Measurements from ENCODE around the gene HMGXB3. TPM values are rescaled to one million over a fixed set of nuclear protein-coding genes. Genes with fewer than 3 reads are reported as not detected.

The HMGXB3 gene
- total RNA-seq, 2 donors from 2014 or later: 23.7 to 24.2 TPM

DNA sequence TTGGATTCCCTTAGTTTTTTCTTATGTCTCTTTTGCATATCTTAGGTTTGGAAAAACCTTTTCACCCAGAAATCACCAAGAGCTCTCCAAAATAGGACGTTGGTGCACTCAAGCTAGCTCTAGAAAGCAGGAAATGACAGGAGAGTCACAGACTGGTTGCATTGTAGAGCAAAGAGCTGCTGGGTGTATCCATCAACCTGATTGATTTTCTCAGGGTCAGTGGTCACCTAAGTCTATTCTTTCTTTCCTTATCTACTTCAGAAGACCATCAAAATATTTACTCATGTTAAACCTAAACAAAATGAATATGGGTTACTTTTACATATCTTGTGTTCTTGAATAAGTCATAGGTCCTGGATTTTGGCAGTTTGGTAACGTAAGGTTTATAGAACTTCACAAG, 25.1 kb upstream of the HMGXB3 start:
- DNase-seq (ENCODE audit: low spot score): no peak
- intact Hi-C loops (cut with DNase I): no loop called here

DNA sequence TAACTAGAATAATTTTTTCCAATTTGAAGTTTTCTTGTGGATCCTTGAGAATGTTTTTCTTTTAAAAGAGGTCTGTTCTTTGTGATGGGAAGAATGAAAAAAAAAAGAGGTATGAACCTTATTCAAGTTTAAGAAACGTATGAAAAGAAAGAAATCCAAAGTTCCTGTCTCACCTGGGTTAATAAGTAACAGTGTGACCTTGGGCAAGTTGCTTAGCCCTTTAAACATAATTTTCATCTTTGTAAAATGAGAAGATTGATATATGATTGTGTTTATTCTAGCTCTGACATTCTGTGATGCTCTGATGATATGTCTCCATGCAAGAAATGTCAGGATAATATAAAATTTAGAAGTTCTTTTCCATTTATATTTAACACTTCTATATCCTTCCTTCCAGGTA, 20.6 kb upstream of the HMGXB3 start:
- intact Hi-C loops (cut with DNase I): no loop called here
- DNase-seq (ENCODE audit: low spot score): no peak

DNA sequence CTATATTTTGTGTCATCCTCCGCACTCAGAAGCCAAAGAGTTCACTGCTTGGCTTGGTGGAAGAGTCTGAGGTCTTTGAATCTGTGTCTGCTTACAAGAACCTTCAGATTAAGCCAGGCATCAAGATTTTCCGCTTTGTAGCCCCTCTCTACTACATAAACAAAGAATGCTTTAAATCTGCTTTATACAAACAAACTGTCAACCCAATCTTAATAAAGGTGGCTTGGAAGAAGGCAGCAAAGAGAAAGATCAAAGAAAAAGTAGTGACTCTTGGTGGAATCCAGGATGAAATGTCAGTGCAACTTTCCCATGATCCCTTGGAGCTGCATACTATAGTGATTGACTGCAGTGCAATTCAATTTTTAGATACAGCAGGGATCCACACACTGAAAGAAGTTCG, 19.3 kb upstream of the HMGXB3 start:
- no peak for DNase-seq (ENCODE audit: low spot score)
- intact Hi-C loops (cut with DNase I): no loop called here

DNA sequence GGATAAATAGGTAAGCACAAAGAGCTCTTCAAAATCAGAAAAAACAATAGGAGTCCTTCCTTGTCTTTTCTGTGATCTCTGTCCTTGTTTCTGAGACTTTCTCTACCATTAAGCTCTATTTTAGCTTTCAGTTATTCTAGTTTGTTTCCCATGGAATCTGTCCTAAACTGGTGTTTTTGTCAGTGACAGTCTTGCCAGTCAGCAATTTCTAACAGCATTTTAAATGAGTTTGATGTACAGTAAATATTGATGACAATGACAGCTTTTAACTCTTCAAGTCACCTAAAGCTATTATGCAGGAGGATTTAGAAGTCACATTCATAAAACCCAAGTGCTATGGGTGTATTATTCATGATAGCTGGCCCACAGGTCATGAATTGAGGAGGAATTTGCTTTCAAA, 18.0 kb upstream of the HMGXB3 start:
- intact Hi-C loops (cut with DNase I): no loop called here
- no peak for DNase-seq (ENCODE audit: low spot score)

DNA sequence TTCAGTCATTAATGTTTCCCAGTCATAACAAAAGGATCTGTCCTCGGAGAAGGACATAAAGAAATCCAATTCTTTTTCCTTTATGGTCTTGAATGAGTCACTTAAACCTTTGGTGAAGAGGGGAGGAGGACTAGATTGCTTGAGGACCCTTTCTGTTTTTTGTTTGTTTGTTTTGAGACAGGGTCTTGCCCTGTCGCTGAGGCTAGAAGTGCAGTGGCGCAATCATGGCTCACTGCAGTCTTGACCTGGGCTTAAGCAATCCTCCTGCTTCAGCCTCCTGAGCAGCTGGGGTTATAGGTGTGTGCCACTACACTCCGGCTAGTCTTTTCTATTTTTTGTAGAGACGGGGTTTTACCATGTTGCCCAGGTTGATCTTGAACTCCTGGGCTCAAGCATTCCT, 12.4 kb upstream of the HMGXB3 start:
- intact Hi-C loops (cut with DNase I): loop anchor here in 1 of 2 donors (5.0 kb wide), 1 partner anchor 156 kb away; no protein-coding TSS in a partner anchor
- no peak for DNase-seq (ENCODE audit: low spot score)

DNA sequence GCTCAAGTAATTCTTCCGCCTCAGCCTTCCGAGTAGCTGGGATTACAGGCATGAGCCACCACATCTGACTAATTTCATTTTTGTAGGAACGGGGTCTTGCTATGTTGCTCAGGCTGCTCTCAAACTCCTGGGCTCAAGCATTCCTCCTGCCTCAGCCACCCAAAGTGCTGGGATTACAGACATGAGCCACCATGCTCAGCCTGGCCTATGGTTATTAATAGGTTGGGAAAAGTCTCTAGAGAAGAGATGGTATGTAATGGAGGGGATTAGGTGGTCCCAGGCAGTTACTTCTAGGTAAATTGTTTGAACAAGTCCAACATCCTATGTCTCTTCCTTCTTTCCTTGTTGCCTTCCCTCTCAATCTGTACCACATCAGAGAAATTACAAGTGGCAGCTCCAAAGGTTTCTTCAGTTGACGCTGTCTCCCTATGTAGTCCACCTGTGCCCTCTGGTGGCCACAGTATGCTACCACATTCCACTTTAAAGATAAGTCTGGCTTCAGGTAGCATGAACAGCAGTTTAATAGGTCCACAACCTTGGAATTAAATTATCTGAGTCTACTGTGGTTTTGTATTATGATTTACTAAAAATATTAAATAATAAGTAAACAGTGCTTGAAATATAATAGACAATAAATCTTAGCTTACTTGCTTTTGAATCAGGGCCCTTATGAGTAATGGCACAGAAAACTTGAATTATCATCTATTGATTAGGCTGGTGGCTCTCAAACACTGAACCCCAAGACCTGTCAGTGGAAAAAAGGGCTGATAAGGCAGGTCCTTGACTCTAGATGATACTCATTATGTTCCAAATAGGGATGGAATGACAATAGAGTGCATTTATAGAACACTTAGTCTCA, 9.8 kb upstream of the HMGXB3 start:
- intact Hi-C loops (cut with DNase I): loop anchor here in 1 of 2 donors (5.0 to 10.0 kb wide), 2 partner anchors 156 to 358 kb away; no protein-coding TSS in a partner anchor
- no peak for DNase-seq (ENCODE audit: low spot score)

DNA sequence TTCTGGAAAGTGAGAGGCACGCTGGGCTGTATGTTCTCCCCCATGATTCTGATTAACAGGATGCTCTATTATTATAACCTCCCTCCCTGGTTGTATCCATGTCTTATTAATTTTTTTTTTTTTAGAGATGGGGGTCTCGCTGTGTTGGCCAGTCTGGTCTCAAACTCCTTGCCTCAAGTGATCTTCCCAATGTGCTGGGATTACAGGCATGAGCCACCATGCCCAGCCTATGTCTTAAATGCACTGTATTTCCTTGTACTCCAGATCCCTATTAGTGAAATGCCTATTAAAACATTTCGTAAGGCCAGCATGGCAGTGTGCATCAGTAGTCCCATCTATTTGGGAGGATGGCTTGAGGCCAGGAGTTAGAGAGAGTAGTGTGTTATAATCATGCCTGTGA, 7.1 kb upstream of the HMGXB3 start:
- intact Hi-C loops (cut with DNase I): loop anchor here in 1 of 2 donors (5.0 to 10.0 kb wide), 2 partner anchors 159 to 361 kb away; no protein-coding TSS in a partner anchor
- DNase-seq (ENCODE audit: low spot score): no peak

DNA sequence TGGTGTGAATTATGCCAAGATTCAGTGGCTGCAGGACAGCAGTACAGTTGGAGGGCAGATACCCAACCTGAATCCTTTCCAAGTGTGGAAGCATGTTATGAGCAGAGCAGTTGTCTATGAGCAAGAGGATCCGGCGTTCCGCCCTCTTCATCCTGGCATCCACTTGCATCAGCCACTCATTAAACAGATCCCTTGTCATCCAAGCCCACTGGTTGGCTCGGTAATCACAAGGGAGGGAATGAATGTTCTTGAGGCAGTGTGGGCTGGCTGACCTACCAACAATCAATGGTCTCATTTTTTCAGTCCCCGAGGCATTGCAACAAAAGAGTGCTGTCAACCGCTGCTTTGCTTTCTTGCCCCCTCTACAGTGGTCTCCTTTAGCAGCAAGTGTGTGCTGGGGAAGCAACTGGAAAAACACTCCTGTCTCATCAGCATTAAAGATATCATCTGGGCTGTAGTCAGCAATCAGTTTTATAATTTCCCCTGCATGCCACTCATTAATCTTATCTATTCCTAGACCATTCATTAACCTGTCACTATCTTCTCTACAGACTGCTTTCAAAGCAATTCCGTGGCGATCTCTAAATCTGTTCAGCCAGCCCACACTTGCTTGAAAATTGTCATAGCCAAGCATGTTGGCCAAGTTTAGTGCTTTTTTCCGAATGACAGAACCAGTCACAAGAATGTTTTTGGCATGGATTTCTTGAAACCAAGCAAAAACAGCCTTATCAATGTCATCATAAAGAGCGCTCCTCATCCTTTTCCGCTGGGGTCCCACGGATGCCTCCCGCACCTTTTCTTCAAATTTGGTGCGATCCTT, 4.9 kb upstream of the HMGXB3 start:
- intact Hi-C loops (cut with DNase I): loop anchor here in 1 of 2 donors (10.0 kb wide), 1 partner anchor 161 kb away; no protein-coding TSS in a partner anchor
- no peak for DNase-seq (ENCODE audit: low spot score)

DNA sequence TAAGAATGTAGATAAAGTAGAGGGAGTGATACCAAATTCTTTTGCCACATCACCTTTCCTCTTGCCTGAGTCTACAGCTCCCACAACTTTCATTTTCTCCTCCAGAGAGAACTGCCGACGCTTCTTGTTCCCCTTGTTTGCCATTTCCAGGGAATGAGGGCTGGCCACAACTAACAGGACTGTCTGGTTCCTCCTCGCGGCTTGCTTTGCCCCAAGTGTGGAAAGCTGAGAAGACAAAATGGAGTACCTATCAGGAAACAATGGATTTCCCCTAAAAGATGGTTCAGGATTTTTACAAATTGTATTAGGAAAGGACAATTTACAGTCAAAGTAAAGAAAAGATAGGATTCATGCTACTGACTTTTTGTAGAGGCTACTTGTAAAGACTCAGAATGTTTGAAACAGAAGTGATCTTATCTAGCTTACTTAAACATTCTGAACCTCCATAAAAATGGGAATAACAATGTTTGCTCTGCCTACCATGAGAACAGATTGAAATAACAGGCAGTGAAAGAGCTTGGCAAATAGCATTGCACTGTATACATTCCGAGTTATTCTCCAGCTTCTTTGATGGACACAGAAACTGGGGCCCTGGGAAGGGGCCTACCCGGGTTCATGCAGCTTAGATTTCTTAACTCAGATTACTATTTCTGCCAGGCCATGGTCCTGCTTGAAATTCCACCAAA, 4.2 kb upstream of the HMGXB3 start:
- intact Hi-C loops (cut with DNase I): loop anchor here in 1 of 2 donors (10.0 kb wide), 1 partner anchor 162 kb away; no protein-coding TSS in a partner anchor
- DNase-seq (ENCODE audit: low spot score): no peak

DNA sequence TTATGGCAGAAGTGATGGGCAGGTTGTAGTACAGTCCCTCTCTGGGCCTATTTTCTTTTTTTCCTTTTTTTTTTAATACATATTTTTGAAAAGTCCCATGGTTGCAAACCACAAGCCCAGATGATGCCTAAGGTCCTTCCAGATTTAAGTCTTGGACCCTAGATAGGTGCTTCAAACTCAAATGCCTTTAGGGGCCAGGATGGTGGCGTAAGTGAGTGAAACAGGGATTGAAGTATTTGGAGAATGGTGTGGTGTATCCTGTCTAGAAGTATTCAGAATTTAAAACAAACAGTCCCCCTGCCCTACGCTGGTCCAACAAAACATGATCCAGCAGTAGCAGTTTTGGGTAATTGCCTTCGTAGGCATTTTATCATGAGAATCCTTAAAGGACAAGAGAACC, 2.3 kb upstream of the HMGXB3 start:
- intact Hi-C loops (cut with DNase I): loop anchor here in 1 of 2 donors (10.0 kb wide), 1 partner anchor 163 kb away; no protein-coding TSS in a partner anchor
- DNase-seq (ENCODE audit: low spot score): no peak

DNA sequence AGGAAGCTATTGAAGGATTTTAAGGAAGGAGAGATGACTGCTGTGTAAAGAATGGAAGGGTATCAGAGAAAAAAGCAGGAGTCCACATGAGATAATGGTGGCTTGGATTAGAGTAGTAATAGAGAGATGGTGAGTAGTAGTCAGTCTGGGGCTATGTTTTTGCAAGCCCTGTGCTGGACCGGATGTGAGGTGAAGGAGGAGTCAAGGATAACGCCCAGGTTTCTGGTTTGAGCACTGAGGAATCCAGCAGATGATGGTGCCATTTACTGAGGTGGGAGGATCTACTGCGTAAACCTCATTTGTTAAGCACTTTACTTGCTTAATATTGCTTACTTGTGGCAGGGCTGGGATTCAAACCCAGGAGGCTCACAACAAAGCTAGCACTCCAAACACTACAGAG, 1.2 kb upstream of the HMGXB3 start:
- DNase-seq (ENCODE audit: low spot score): no peak
- intact Hi-C loops (cut with DNase I): loop anchor here in 1 of 2 donors (10.0 kb wide), 1 partner anchor 165 kb away; no protein-coding TSS in a partner anchor

DNA sequence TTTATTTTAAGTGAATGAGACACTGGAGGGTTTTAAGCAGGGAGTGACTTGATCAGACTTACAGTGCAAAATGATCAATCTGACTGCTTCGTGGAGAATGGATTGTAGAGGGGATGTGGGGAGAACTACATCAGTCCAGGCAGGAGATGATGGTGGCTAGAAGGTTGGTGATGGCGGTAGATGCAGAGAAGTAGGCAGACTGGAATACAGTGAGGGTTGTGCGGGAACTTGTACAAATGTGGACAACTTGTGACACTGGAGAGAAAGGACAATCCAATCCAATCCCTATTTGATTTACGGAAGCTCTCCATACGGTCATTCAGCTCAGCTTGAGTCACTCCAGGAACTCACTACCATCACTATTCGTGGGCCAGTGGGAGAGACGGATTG, 678 bp upstream of the HMGXB3 start:
- DNase-seq (ENCODE audit: low spot score): no peak
- intact Hi-C loops (cut with DNase I): loop anchor here in 1 of 2 donors (10.0 kb wide), 1 partner anchor 165 kb away; no protein-coding TSS in a partner anchor

DNA sequence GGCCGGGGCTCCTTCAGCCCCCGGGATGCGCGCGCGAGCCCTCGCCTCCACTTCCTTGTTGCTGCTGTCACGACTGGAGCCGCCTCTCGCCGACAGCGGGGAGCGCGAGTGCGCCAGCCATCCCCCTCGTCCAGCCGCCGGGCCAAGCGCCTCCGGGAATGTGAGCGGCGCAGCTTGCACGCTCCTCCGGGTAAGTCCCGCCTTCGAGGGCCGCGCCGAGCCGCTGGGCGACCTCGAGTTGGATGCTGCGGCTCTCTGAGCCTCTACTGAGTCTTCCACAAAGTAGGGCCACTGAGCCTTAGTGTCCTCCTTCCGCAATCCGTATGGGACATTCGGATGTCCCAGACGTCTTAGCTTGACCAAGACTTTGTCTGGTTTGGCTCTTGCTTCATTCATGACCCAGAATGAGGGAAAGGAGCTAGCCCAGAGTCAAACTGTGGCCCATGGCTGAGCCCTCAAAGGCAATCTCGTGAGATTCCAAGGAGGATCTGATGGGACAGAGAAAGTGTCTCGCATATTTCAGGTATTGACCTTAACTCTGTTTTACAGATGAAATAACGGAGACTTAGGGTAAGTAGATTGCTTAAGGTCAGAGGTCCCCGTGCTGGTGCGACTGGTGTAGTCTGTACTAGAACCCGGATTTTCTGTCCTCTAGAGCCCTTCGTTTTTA, 586 bp downstream of the HMGXB3 start:
- intact Hi-C loops (cut with DNase I): no loop called here
- peak; percentile 92 for DNase-seq (ENCODE audit: low spot score)

DNA sequence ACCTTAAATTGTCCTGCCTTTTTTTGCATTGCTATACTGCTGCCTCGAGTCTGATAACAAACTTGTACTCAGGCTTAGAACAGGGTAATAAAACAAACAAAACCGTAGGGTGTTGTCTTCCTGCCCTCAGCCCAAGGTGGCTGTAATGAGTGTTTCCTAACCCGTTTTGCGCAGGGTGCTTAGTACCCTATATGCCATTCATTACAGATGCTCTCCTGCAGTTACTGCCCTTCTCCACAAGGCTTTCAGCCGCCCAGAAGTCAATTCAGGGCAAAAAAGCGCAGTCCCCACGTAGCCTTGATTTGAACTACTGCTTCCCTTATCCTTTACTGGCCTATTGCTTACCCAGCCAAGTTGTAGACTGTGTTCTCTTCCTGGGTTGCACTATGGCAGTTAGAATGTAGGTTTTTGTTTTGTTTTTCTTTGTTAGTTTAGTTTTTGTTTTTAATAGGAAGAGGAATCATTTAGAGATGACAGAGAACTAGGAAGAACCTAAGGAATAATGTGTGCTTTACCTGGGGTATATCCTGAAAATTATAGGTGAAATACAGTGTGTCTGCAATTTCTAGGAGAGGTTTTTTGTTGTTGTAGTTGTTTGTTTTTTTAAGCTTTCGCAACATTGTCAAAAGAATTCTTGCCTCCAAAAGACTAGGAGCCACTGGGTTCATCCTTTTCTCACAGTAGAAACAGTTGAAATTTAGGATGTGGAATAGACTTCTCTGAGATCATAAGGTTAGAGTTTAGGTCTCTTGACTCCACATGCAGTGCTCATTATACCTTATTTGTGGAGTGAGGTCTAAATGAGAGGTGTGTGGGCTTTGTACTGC, 1.3 kb downstream of the HMGXB3 start:
- intact Hi-C loops (cut with DNase I): no loop called here
- no peak for DNase-seq (ENCODE audit: low spot score)

DNA sequence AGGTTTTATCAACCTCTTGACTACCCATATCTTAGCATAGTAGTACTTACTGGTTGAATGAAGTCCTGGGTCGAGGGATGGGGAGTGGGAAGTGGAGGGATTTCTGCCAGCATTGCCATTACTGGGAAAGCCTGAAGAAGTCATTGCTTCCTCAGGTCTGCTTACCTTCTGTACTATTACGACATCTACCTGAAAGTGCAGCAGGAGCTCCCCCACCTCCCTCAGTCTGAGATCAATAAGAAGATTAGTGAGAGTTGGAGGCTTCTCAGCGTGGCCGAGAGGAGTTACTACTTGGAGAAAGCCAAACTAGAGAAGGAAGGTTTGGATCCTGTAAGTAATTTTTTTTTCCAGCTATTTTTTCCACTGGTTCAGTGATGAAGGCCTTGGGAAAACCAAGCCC, 5.8 kb downstream of the HMGXB3 start:
- DNase-seq (ENCODE audit: low spot score): no peak
- intact Hi-C loops (cut with DNase I): no loop called here

DNA sequence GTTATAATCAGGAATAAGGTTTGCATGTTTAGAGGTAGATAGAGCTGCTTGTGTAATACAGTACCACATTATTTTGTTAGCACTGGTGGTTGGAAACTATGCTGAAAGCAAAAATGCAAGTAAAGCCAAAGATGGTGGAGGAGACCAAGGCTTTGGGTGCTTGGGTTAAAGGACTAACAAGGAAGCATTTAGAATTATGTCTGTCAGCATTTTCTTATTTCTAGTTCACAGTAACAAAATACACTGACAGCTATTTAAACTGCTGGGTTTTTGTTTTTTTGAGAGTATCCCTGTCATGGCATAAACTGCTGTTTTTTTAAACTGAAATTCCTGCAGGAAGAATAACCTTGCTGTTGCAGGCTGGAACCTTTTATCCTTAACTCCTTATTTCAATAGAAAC, 6.5 kb downstream of the HMGXB3 start:
- intact Hi-C loops (cut with DNase I): no loop called here
- DNase-seq (ENCODE audit: low spot score): no peak

DNA sequence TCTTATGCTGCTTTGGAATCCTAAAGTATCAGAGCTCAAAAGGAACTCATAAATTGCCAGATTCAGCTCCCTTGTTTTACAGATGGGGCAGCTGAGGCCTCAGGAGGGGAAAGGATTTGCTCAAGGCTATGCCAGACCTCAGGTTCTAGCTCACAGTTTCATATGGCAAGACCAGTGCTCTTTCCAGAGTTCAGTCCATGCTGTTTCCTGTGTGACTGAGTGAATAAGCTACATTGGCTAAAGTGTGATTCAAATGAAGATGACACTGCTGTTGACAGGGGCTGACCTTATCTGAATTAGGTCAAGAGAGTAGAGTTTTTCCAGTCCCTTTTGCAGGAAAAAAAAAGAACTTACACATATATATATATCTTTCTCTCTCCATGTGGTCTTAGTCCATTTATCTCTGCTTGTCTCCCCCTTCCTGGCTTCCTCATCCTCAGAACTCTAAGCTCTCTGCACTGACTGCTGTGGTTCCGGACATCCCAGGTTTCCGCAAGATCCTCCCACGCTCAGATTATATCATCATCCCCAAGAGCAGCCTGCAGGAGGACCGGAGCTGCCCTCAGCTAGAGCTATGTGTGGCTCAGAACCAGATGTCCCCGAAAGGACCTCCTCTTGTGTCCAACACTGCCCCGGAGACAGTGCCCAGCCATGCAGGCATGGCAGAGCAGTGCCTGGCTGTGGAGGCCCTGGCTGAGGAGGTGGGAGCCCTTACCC, 9.3 kb downstream of the HMGXB3 start:
- intact Hi-C loops (cut with DNase I): no loop called here
- DNase-seq (ENCODE audit: low spot score): no peak
